Tibial artery (tissue), 4 donors: ENCODE results near the gene BEST1.
"Not testable (repeated sequence)": the region's sequence is repeated elsewhere in the genome, so short reads cannot be mapped to it uniquely, and the experiment has no call there.

ENCODE experiments used
- DNase-seq, 2 donors: peaks; one replicate each; pipeline ENCODE4 v3.0.0-alpha.2; 2019
- H3K27ac ChIP-seq, 2 donors: fragments of 200-600 bp; sonication (generic) in 1 of 2; 1 replicate in 1 of 2; 2 replicates in 1 of 2; pipeline ENCODE4 v1.5.1; 2018 to 2019; ENCODE audit warnings: mild to moderate bottlenecking in 1 of 2
- H3K27me3 ChIP-seq, 2 donors: fragments of 200-600 bp; sonication (generic) in 1 of 2; one replicate each; pipeline versions ENCODE4 v1.5.1 to v1.6.0; 2016 to 2019
- H3K36me3 ChIP-seq, 3 donors: fragments of 200-600 bp; sonication (generic) in 2 of 3; one replicate each; pipeline ENCODE4 v1.5.1; 2016 to 2019; ENCODE audit warnings: mild to moderate bottlenecking in 2 of 3
- H3K4me1 ChIP-seq, 4 donors: fragments of 200-600 bp; sonication (generic) in 2 of 4; 1 replicate in 3 of 4; 2 replicates in 1 of 4; pipeline ENCODE4 v1.5.1; 2016 to 2019
- H3K4me3 ChIP-seq, 2 donors: fragments of 200-600 bp; sonication (generic) in 1 of 2; 1 replicate in 1 of 2; 2 replicates in 1 of 2; pipeline ENCODE4 v1.5.1; 2018 to 2019; ENCODE audit warnings: mild to moderate bottlenecking in 2 of 2
- H3K9me3 ChIP-seq, 3 donors: fragments of 200-600 bp; sonication (generic) in 1 of 3; one replicate each; pipeline ENCODE4 v1.5.1; 2016 to 2019
- CTCF ChIP-seq, 2 experiments: fragments of 200-600 bp in 1 of 2; fragments of 450-650 bp in 1 of 2; IDR thresholded peaks; one replicate each; pipeline ENCODE4 v1.5.1; 2017 to 2019; ENCODE audit warnings: antibody characterized with exemption in 2 of 2, mild to moderate bottlenecking in 1 of 2, moderate library complexity in 1 of 2
- intact Hi-C: fragments of 100-400 bp; cut with DNase I; formaldehyde crosslinking; loops from one replicate; pipeline ENCODE4 v1.15.0; 2023; ENCODE audit warnings: low total_unique reads

The BEST1 gene

GRCh38 chr11:61963282-61964057 is 13.3 kb downstream of the BEST1 start:
- Histone ChIP-seq H3K27ac (peak overlapping the region; percentile 15 to 100), H3K36me3 (peaks cover 32 to 49% (median 43%) of the 10 kb centered on the region in 3 donors), H3K4me1 (peaks cover 0 to 53% (median 43%) of the 10 kb centered on the region in 4 donors), H3K27me3 (no peaks in the 10 kb centered on the region), H3K9me3 (no peaks in the 10 kb centered on the region), H3K4me3 (peak overlapping the region in 1 of 2 donors; percentile 68)
- no peak for TF ChIP-seq CTCF (IDR thresholded peaks at IDR 0.05)
- intact Hi-C loops = no loop called here
- peak; percentile 56 to 72 for DNase-seq

DNA sequence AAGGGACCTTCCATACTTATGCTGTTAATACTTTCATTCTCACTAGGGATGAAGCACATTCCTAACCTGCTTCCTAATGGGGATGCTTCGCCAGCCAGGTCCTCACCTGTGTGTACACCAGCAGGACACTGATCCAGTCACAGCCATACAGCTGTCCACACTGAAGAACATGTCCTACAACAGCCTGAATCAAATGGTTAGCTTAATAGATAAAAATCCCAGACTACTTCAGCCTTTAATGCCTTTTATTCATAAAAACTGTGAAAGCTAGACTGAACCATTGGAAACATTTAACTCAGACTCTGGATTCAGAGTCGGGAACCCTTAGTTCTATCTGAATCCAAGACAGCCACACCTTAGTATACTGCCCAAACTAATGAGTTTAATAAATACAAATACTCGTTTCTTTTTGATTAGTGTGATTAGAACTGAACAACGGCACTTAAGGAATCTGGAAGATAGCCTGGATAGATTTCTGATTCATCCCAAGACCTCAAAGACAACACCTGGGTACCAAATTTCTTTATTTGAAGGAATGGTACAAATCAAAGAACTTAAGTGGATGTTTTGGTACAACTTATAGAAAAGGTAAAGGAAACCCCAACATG is 14.0 kb downstream of the BEST1 start:
- intact Hi-C loops = no loop called here
- H3K27ac ChIP-seq = peak overlapping the region in 1 of 2 donors; percentile 100
- no peaks in the 10 kb centered on the region for H3K27me3 ChIP-seq
- DNase-seq = no peak
- TF ChIP-seq CTCF (IDR thresholded peaks at IDR 0.05) = no peak
- H3K36me3 ChIP-seq = peaks cover 32 to 49% (median 43%) of the 10 kb centered on the region in 3 donors
- H3K4me3 ChIP-seq = peak overlapping the region in 1 of 2 donors; percentile 68
- no peaks in the 10 kb centered on the region for H3K9me3 ChIP-seq
- peaks cover 0 to 60% (median 49%) of the 10 kb centered on the region in 4 donors for H3K4me1 ChIP-seq

GRCh38 chr11:61964666-61965271 is 14.6 kb downstream of the BEST1 start:
- Histone ChIP-seq H3K4me3 (peak overlapping the region; percentile 68 to 95), H3K4me1 (peaks cover 0 to 66% (median 53%) of the 10 kb centered on the region in 4 donors), H3K27ac (peak overlapping the region; percentile 98 to 100), H3K36me3 (peaks cover 32 to 49% (median 43%) of the 10 kb centered on the region in 3 donors)
- H3K9me3 ChIP-seq, H3K27me3 ChIP-seq: not testable (repeated sequence)
- intact Hi-C loops = loop anchor here (5.0 kb wide), 1 partner anchor 72 kb away; the partner anchor contains the start of gene FADS3
- peak in 1 of 2 donors; percentile 65 for DNase-seq

DNA sequence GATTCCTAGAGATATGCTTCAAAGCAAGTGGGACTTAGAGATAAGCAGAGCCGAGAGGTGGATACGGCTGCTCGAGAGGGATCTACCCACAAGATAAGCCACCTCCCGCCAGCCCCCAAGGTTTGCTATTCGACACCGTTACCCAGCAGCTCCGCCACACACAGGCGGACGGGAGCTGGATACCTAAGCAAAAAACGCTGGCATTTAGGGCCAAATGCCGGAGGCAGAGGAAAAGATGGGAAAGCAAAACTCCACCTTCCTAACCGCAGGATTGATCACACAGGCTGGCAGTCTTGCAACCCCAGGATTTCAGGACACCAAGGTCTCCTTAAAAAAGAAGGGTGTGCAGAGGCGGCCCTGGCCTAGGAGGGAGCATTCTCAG is 16.6 kb downstream of the BEST1 start:
- Histone ChIP-seq H3K4me3 (peak overlapping the region; percentile 68 to 95), H3K36me3 (peaks cover 32 to 44% (median 43%) of the 10 kb centered on the region in 3 donors), H3K4me1 (peaks cover 6 to 79% (median 64%) of the 10 kb centered on the region in 4 donors), H3K27ac (peak overlapping the region; percentile 98 to 100), H3K9me3 (no peaks in the 10 kb centered on the region), H3K27me3 (no peaks in the 10 kb centered on the region)
- no peak for TF ChIP-seq CTCF (IDR thresholded peaks at IDR 0.05)
- DNase-seq = no peak
- intact Hi-C loops = loop anchor here (5.0 kb wide), 1 partner anchor 74 kb away; the partner anchor contains the start of gene FADS3

DNA sequence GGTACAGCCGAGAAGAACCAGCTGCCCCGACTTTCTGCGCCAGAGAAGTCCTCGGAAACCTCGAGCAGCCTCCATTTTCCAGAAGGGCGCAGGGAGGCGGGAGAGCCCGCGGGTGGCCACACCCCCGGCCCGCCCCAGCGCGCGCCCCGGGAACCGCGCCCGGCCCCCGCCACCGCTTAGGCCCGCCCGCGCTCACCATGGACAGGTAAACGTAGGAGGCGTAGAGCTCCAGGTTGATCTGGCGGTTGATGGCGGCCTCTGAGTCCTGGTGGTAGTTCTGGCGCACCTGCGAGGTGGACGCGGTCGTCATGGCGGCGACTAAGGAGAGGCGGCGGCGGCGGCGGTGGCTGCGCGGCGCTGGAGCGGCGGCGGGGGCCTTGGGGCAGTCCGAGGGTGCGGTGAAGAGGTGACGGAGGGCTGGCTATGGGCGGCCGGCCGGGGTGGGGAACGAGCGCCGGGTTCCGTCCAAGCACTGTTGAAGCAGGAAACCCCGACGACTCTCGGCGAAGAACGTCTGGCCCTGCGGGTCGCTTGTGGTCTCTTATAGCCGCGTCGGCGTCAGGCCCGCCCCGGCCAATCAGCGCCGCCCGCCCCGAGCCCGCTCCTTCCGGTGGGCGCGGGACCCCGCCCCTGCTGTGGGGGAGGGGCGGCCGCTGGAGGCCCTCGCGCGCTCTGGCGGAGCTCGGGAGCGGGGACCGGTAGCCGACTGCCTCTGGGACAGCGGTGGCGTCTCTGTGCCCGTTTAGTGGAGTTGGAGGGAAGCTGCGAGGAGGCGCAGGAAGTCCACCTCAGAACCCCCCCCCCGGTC is 17.2 kb downstream of the BEST1 start, which contains the start of gene FTH1:
Gene FTH1, minus strand, starts transcription at position 519 of the 808 bp plus-strand sequence. Its CDS starts 209 bp downstream, at position 310.
- DNase-seq = peak; percentile 87 to 96
- H3K27me3 ChIP-seq = no peaks in the 10 kb centered on the region
- intact Hi-C loops = loop anchor here (5.0 kb wide), 1 partner anchor 75 kb away; the partner anchor contains the start of gene FADS3
- peaks cover 6 to 79% (median 63%) of the 10 kb centered on the region in 4 donors for H3K4me1 ChIP-seq
- H3K9me3 ChIP-seq = no peaks in the 10 kb centered on the region
- peaks cover 32 to 43% (median 38%) of the 10 kb centered on the region in 3 donors for H3K36me3 ChIP-seq
- TF ChIP-seq CTCF (IDR thresholded peaks at IDR 0.05) = peak in 1 of 2 experiments; percentile 5
- H3K4me3 ChIP-seq = peak within 1 kb of the TSS; percentile 68 to 95
- H3K27ac ChIP-seq = peak within 1 kb of the TSS; percentile 98 to 100
